GM23338 (cell line): Measurements from ENCODE around the gene CNOT6L. TPM values are rescaled to one million over a fixed set of nuclear protein-coding genes. Genes with fewer than 3 reads are reported as not detected.

Experiments used
- ATAC-seq: fragments of 200-7000 bp; cut with Tn5 transposase; 3 replicates; pipeline ENCODE4 v1.9.1; 2020
- DNase-seq: peaks from one replicate; pipeline ENCODE4 v3.0.0-alpha.2; 2015; ENCODE audit warnings: low spot score
- H2AFZ ChIP-seq: fragments of 200-600 bp; sonication (generic); 2 replicates; pipeline ENCODE4 v1.8.0; 2016; ENCODE audit warnings: antibody characterized with exemption, mild to moderate bottlenecking, moderate library complexity
- H3F3A ChIP-seq: fragments of 200-600 bp; sonication (generic); replicated peaks from 2 replicates; pipeline ENCODE4 v1.8.0; 2017; ENCODE audit warnings: antibody characterized with exemption, mixed run types, low read depth
- H3K27ac ChIP-seq: fragments of 200-600 bp; sonication (generic); 2 replicates; pipeline ENCODE4 v1.6.1; 2016; ENCODE audit warnings: low read depth
- H3K27me3 ChIP-seq: fragments of 200-600 bp; sonication (generic); 2 replicates; pipeline ENCODE4 v1.8.0; 2016; ENCODE audit warnings: mild to moderate bottlenecking, mixed run types, moderate library complexity; ENCODE audit not compliant: insufficient read depth
- H3K36me3 ChIP-seq: fragments of 200-600 bp; sonication (generic); 2 replicates; pipeline ENCODE4 v1.8.0; 2016; ENCODE audit warnings: mild to moderate bottlenecking; ENCODE audit not compliant: insufficient read depth
- H3K4me1 ChIP-seq: fragments of 200-600 bp; sonication (generic); 2 replicates; pipeline ENCODE4 v1.8.0; 2016; ENCODE audit warnings: mild to moderate bottlenecking, moderate library complexity; ENCODE audit not compliant: insufficient read depth
- H3K4me2 ChIP-seq: fragments of 200-600 bp; sonication (generic); 2 replicates; pipeline ENCODE4 v1.7.1; 2017; ENCODE audit warnings: mixed run types
- H3K4me3 ChIP-seq: fragments of 200-600 bp; sonication (generic); 2 replicates; pipeline ENCODE4 v1.6.1; 2016; ENCODE audit warnings: mixed run types
- H3K79me2 ChIP-seq: fragments of 200-600 bp; sonication (generic); replicated peaks from 2 replicates; pipeline ENCODE4 v1.8.0; 2017; ENCODE audit warnings: mild to moderate bottlenecking; ENCODE audit not compliant: insufficient read depth
- H3K9me2 ChIP-seq: fragments of 200-600 bp; sonication (generic); 2 replicates; pipeline ENCODE4 v1.8.0; 2017; ENCODE audit not compliant: insufficient read depth
- H4K20me1 ChIP-seq: fragments of 200-600 bp; sonication (generic); replicated peaks from 2 replicates; pipeline ENCODE4 v1.8.0; 2017; ENCODE audit warnings: mild to moderate bottlenecking; ENCODE audit not compliant: insufficient read depth
- H3K27ac Mint-ChIP-seq: 2 replicates; pipeline ENCODE4 v1.8.0; 2020; ENCODE audit warnings: inconsistent platforms, mild to moderate bottlenecking, moderate library complexity, mixed read lengths
- H3K27me3 Mint-ChIP-seq: 3 replicates; pipeline ENCODE4 v1.8.0; 2022; ENCODE audit warnings: low read depth, mild to moderate bottlenecking, moderate library complexity, mixed read lengths, inconsistent platforms; ENCODE audit not compliant: insufficient read depth, poor library complexity
- H3K36me3 Mint-ChIP-seq: 3 replicates; pipeline ENCODE4 v1.8.0; 2021; ENCODE audit warnings: low read depth, mild to moderate bottlenecking, inconsistent platforms, moderate library complexity, mixed read lengths
- H3K4me1 Mint-ChIP-seq: 3 replicates; pipeline ENCODE4 v1.8.0; 2020; ENCODE audit warnings: mild to moderate bottlenecking, inconsistent platforms, mixed read lengths
- H3K4me3 Mint-ChIP-seq: 3 replicates; pipeline ENCODE4 v1.8.0; 2021; ENCODE audit warnings: moderate library complexity, mild to moderate bottlenecking, inconsistent platforms, mixed read lengths
- H3K9me3 Mint-ChIP-seq: 3 replicates; pipeline ENCODE4 v1.8.0; 2020; ENCODE audit warnings: moderate library complexity, mild to moderate bottlenecking, inconsistent platforms, mixed read lengths
- EZH2phosphoT487 ChIP-seq: fragments of 200-600 bp; sonication (generic); IDR thresholded peaks from one replicate; pipeline ENCODE4 v1.8.1; 2018; ENCODE audit warnings: antibody characterized with exemption; ENCODE audit not compliant: unreplicated experiment
- NANOG ChIP-seq: IDR thresholded peaks from 2 replicates; pipeline ENCODE4 v1.6.1; 2016; ENCODE audit warnings: antibody characterized with exemption, borderline replicate concordance
- REST ChIP-seq: IDR thresholded peaks from one replicate; pipeline ENCODE4 v1.6.1; 2018; ENCODE audit warnings: antibody characterized with exemption; ENCODE audit not compliant: unreplicated experiment
- ZNF114 ChIP-seq: fragments of 250-450 bp; sonication (Bioruptor Pico); IDR thresholded peaks from 2 replicates; pipeline ENCODE4 v1.5.0; 2020; ENCODE audit warnings: mild to moderate bottlenecking, moderate library complexity
- polyA plus RNA-seq: library from polyadenylated mRNA; unstranded; fragments of >200 nt; fragmentation: Nextera tagmentation; extraction: Ambion mirVana; gene quantifications from 2 replicates; pipeline ENCODE4 v1.2.1, GENCODE V29; 2016
- total RNA-seq: library from RNA; depleted of rRNA; stranded (reverse); fragments of >200 nt; shearing (Covaris generic); gene quantifications from 2 replicates; pipeline ENCODE4 v1.2.3, GENCODE V29; 2014
- TF ChIP-seq, protein P1 (sequence below): fragments of 250-450 bp; sonication (Bioruptor Pico); IDR thresholded peaks from 2 replicates; pipeline ENCODE4 v1.5.0; 2020; ENCODE audit warnings: mild to moderate bottlenecking, moderate library complexity
- TF ChIP-seq, protein P2 (sequence below): IDR thresholded peaks from 2 replicates; pipeline ENCODE4 v1.6.1; 2016; ENCODE audit warnings: antibody characterized with exemption

CNOT6L gene
- total and polyA plus RNA-seq, 2 experiments from 2014 or later, result 3.2 to 13.9 TPM

DNA sequence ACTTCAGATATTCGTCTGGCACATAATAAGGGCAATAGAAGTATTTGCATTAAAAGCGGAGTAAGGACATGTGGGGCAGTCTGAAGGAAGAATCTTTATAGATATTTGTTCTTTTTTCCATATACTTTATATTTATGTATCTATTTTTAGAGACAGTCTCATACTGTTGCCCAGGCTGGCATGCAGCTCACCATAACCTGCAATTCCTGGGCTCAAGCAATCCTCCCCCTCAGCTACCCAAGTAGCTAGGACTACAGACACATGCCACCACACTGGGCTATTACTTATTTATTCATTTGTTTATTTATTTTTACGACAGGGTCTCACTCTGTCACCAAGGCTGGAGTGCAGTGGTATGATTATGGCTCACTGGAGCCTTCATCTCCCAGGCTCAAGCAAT lies 26.8 kb upstream of the CNOT6L start:
- no peak overlapping the region for H3K4me3 Mint-ChIP-seq
- H3K4me2 ChIP-seq, result no peak overlapping the region
- no peaks in the 10 kb centered on the region for H4K20me1 ChIP-seq
- H3K27ac ChIP-seq, result no peak overlapping the region
- peaks cover 11% of the 10 kb centered on the region; the same call in 2 of the 3 replicates for H3K4me1 Mint-ChIP-seq
- H3K9me3 Mint-ChIP-seq, result no peaks in the 10 kb centered on the region
- peaks cover 7% of the 10 kb centered on the region for H3K4me1 ChIP-seq
- no peaks in the 10 kb centered on the region for H3K27me3 ChIP-seq
- no peak overlapping the region for H3K27ac Mint-ChIP-seq
- no peaks in the 10 kb centered on the region for H3K9me2 ChIP-seq
- ATAC-seq, result no peak
- H3K36me3 Mint-ChIP-seq, result no peaks in the 10 kb centered on the region
- no peak for DNase-seq
- H3K36me3 ChIP-seq, result no peaks in the 10 kb centered on the region
- no peak overlapping the region for H2AFZ ChIP-seq
- H3K79me2 ChIP-seq, result no peaks in the 10 kb centered on the region
- no peak overlapping the region for H3K4me3 ChIP-seq
- no peaks in the 10 kb centered on the region for H3F3A ChIP-seq
- TF ChIP-seq, protein P1, sequence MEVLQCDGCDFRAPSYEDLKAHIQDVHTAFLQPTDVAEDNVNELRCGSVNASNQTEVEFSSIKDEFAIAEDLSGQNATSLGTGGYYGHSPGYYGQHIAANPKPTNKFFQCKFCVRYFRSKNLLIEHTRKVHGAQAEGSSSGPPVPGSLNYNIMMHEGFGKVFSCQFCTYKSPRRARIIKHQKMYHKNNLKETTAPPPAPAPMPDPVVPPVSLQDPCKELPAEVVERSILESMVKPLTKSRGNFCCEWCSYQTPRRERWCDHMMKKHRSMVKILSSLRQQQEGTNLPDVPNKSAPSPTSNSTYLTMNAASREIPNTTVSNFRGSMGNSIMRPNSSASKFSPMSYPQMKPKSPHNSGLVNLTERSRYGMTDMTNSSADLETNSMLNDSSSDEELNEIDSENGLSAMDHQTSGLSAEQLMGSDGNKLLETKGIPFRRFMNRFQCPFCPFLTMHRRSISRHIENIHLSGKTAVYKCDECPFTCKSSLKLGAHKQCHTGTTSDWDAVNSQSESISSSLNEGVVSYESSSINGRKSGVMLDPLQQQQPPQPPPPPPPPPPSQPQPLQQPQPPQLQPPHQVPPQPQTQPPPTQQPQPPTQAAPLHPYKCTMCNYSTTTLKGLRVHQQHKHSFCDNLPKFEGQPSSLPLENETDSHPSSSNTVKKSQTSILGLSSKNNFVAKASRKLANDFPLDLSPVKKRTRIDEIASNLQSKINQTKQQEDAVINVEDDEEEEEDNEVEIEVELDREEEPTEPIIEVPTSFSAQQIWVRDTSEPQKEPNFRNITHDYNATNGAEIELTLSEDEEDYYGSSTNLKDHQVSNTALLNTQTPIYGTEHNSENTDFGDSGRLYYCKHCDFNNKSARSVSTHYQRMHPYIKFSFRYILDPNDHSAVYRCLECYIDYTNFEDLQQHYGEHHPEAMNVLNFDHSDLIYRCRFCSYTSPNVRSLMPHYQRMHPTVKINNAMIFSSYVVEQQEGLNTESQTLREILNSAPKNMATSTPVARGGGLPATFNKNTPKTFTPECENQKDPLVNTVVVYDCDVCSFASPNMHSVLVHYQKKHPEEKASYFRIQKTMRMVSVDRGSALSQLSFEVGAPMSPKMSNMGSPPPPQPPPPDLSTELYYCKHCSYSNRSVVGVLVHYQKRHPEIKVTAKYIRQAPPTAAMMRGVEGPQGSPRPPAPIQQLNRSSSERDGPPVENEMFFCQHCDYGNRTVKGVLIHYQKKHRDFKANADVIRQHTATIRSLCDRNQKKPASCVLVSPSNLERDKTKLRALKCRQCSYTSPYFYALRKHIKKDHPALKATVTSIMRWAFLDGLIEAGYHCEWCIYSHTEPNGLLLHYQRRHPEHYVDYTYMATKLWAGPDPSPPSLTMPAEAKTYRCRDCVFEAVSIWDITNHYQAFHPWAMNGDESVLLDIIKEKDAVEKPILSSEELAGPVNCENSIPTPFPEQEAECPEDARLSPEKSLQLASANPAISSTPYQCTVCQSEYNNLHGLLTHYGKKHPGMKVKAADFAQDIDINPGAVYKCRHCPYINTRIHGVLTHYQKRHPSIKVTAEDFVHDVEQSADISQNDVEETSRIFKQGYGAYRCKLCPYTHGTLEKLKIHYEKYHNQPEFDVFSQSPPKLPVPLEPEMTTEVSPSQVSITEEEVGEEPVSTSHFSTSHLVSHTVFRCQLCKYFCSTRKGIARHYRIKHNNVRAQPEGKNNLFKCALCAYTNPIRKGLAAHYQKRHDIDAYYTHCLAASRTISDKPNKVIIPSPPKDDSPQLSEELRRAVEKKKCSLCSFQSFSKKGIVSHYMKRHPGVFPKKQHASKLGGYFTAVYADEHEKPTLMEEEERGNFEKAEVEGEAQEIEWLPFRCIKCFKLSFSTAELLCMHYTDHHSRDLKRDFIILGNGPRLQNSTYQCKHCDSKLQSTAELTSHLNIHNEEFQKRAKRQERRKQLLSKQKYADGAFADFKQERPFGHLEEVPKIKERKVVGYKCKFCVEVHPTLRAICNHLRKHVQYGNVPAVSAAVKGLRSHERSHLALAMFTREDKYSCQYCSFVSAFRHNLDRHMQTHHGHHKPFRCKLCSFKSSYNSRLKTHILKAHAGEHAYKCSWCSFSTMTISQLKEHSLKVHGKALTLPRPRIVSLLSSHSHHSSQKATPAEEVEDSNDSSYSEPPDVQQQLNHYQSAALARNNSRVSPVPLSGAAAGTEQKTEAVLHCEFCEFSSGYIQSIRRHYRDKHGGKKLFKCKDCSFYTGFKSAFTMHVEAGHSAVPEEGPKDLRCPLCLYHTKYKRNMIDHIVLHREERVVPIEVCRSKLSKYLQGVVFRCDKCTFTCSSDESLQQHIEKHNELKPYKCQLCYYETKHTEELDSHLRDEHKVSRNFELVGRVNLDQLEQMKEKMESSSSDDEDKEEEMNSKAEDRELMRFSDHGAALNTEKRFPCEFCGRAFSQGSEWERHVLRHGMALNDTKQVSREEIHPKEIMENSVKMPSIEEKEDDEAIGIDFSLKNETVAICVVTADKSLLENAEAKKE (CRISPR knock-in tag), result no peak
- no peak for TF ChIP-seq NANOG
- no peak for TF ChIP-seq ZNF114
- TF ChIP-seq EZH2phosphoT487, result no peak
- TF ChIP-seq, protein P2, sequence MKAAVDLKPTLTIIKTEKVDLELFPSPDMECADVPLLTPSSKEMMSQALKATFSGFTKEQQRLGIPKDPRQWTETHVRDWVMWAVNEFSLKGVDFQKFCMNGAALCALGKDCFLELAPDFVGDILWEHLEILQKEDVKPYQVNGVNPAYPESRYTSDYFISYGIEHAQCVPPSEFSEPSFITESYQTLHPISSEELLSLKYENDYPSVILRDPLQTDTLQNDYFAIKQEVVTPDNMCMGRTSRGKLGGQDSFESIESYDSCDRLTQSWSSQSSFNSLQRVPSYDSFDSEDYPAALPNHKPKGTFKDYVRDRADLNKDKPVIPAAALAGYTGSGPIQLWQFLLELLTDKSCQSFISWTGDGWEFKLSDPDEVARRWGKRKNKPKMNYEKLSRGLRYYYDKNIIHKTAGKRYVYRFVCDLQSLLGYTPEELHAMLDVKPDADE, result no peak
- no peak for TF ChIP-seq REST
- peaks cover 1% of the 10 kb centered on the region for H3K27me3 Mint-ChIP-seq
